ENCODE data around the gene SMURF1. TPM values are rescaled to one million over a fixed set of nuclear protein-coding genes. Genes with fewer than 3 reads are reported as not detected.

Gene SMURF1
- polyA plus RNA-seq, 1 donor from 2014 or later = 22.9 TPM

GRCh38 chr7:98988641-98989040 lies 155.3 kb downstream of the SMURF1 start:
- Histone ChIP-seq H3K27ac (ENCODE audit: low read length) (no peak overlapping the region), H3F3A (ENCODE audit: insufficient read depth, low read length, poor library complexity, severe bottlenecking) (no peaks in the 10 kb centered on the region), H3K79me2 (replicated peaks; ENCODE audit: insufficient read depth, low read length) (no peaks in the 10 kb centered on the region), H3K36me3 (ENCODE audit: insufficient read depth, low read length) (peaks cover 21% of the 10 kb centered on the region), H3K9ac (ENCODE audit: low read length) (no peak overlapping the region), H4K20me1 (ENCODE audit: insufficient read depth) (no peaks in the 10 kb centered on the region), H3K27me3 (ENCODE audit: insufficient read depth, low read depth, low read length) (no peaks in the 10 kb centered on the region), H2AFZ (ENCODE audit: low read depth, low read length) (no peak overlapping the region), H3K9me3 (ENCODE audit: low read length) (peaks cover 4% of the 10 kb centered on the region), H3K9me2 (ENCODE audit: insufficient read depth, low read length) (no peaks in the 10 kb centered on the region), H3K4me2 (ENCODE audit: low read length) (no peak overlapping the region), H3K4me3 (ENCODE audit: low read length) (no peak overlapping the region)
- TF ChIP-seq RAD21 (conservative IDR thresholded peaks at IDR 0.05) (no peak), REST (IDR thresholded peaks at IDR 0.05; ENCODE audit: borderline replicate concordance) (no peak), POLR2AphosphoS5 (IDR thresholded peaks at IDR 0.05) (no peak), MXI1 (conservative IDR thresholded peaks at IDR 0.05; ENCODE audit: poor library complexity, severe bottlenecking) (no peak), SMC3 (conservative IDR thresholded peaks at IDR 0.05; ENCODE audit: poor library complexity) (no peak), EP300 (conservative IDR thresholded peaks at IDR 0.05; ENCODE audit: poor library complexity, severe bottlenecking) (no peak), EZH2 (IDR thresholded peaks at IDR 0.05; ENCODE audit: borderline replicate concordance, insufficient read depth, low read length, poor library complexity, severe bottlenecking) (no peak), TAF1 (IDR thresholded peaks at IDR 0.05; ENCODE audit: low read depth) (no peak)
- TF ChIP-seq, protein P1, sequence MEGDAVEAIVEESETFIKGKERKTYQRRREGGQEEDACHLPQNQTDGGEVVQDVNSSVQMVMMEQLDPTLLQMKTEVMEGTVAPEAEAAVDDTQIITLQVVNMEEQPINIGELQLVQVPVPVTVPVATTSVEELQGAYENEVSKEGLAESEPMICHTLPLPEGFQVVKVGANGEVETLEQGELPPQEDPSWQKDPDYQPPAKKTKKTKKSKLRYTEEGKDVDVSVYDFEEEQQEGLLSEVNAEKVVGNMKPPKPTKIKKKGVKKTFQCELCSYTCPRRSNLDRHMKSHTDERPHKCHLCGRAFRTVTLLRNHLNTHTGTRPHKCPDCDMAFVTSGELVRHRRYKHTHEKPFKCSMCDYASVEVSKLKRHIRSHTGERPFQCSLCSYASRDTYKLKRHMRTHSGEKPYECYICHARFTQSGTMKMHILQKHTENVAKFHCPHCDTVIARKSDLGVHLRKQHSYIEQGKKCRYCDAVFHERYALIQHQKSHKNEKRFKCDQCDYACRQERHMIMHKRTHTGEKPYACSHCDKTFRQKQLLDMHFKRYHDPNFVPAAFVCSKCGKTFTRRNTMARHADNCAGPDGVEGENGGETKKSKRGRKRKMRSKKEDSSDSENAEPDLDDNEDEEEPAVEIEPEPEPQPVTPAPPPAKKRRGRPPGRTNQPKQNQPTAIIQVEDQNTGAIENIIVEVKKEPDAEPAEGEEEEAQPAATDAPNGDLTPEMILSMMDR (IDR thresholded peaks at IDR 0.05; ENCODE audit: poor library complexity, severe bottlenecking) = no peak

DNA sequence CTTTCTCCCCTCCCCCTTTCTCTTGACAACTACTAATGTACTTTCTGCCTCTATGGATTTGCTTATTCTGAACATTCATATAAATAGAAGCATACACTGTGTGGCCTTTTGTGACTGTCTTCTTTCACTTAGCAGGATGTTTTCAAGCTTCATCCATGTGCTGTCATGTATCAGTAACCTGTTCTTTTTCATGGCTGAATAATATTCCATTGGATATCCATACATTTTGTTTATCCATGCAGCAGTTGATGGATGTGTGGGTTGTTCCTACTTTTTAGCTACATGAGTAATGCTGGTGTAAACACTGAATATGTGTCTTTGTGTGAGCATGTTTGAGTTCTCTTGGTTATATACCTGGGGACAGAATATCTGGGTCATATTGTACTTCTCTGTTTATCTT lies 158.0 kb downstream of the SMURF1 start:
- Histone ChIP-seq H3K9me3 (ENCODE audit: low read length) (peaks cover 4% of the 10 kb centered on the region), H3K9ac (ENCODE audit: low read length) (no peak overlapping the region), H3K9me2 (ENCODE audit: insufficient read depth, low read length) (no peaks in the 10 kb centered on the region), H3K4me2 (ENCODE audit: low read length) (no peak overlapping the region), H3K27ac (ENCODE audit: low read length) (no peak overlapping the region), H3K79me2 (replicated peaks; ENCODE audit: insufficient read depth, low read length) (no peaks in the 10 kb centered on the region), H3K4me3 (ENCODE audit: low read length) (no peak overlapping the region), H4K20me1 (ENCODE audit: insufficient read depth) (no peaks in the 10 kb centered on the region), H3F3A (ENCODE audit: insufficient read depth, low read length, poor library complexity, severe bottlenecking) (no peaks in the 10 kb centered on the region), H3K36me3 (ENCODE audit: insufficient read depth, low read length) (peaks cover 21% of the 10 kb centered on the region), H2AFZ (ENCODE audit: low read depth, low read length) (no peak overlapping the region), H3K27me3 (ENCODE audit: insufficient read depth, low read depth, low read length) (no peaks in the 10 kb centered on the region)
- TF ChIP-seq TAF1 (IDR thresholded peaks at IDR 0.05; ENCODE audit: low read depth) (no peak), MXI1 (conservative IDR thresholded peaks at IDR 0.05; ENCODE audit: poor library complexity, severe bottlenecking) (no peak), EP300 (conservative IDR thresholded peaks at IDR 0.05; ENCODE audit: poor library complexity, severe bottlenecking) (no peak), POLR2AphosphoS5 (IDR thresholded peaks at IDR 0.05) (no peak), SMC3 (conservative IDR thresholded peaks at IDR 0.05; ENCODE audit: poor library complexity) (no peak), RAD21 (conservative IDR thresholded peaks at IDR 0.05) (no peak), EZH2 (IDR thresholded peaks at IDR 0.05; ENCODE audit: borderline replicate concordance, insufficient read depth, low read length, poor library complexity, severe bottlenecking) (no peak), REST (IDR thresholded peaks at IDR 0.05; ENCODE audit: borderline replicate concordance) (no peak)
- TF ChIP-seq, protein P1 (IDR thresholded peaks at IDR 0.05; ENCODE audit: poor library complexity, severe bottlenecking) = no peak
